ENCODE results near the gene IMMP2L. TPM values are rescaled to one million over a fixed set of nuclear protein-coding genes. Genes with fewer than 3 reads are reported as not detected.

Gene IMMP2L
- total RNA-seq, 1 experiment from 2014 or later, result 8.6 TPM

- ATAC-seq, result no peak
- CTCF ChIA-PET, result no interaction called here
- H3K27me3 ChIP-seq (ENCODE audit: low read length), result no peaks in the 10 kb centered on the region
Measured at GRCh38 chr7:111476586-111477293, 85.6 kb downstream of the IMMP2L start.

GRCh38 chr7:111475959-111476358, 86.3 kb downstream of the IMMP2L start:
- POLR2A ChIA-PET (ENCODE audit: unreplicated experiment), result no interaction called here
- Histone ChIP-seq H2AFZ (ENCODE audit: low read length) (no peak overlapping the region), H3K4me1 (ENCODE audit: insufficient read depth, low read length) (no peaks in the 10 kb centered on the region), H3K36me3 (ENCODE audit: low read depth, low read length) (no peaks in the 10 kb centered on the region), H3K4me2 (ENCODE audit: low read length) (no peak overlapping the region), H3K9me3 (ENCODE audit: low read length) (no peaks in the 10 kb centered on the region), H3F3A (ENCODE audit: low read length, unreplicated experiment) (no peaks in the 10 kb centered on the region), H3K9me2 (replicated peaks; ENCODE audit: low read length) (no peaks in the 10 kb centered on the region), H3K27ac (ENCODE audit: low read length) (no peak overlapping the region), H3K27me3 (ENCODE audit: low read length) (no peaks in the 10 kb centered on the region), H3K4me3 (ENCODE audit: low read length) (no peak overlapping the region), H3K79me2 (ENCODE audit: low read length) (no peaks in the 10 kb centered on the region), H3K9ac (ENCODE audit: low read length) (no peak overlapping the region), H4K20me1 (ENCODE audit: low read length) (no peaks in the 10 kb centered on the region)
- no peak for TF ChIP-seq EZH2 (IDR thresholded peaks at IDR 0.05; ENCODE audit: low read length, unreplicated experiment)
- no peak for TF ChIP-seq EZH2phosphoT487 (IDR thresholded peaks at IDR 0.05; ENCODE audit: borderline replicate concordance, low read length)
- TF ChIP-seq CTCF (conservative IDR thresholded peaks at IDR 0.05; ENCODE audit: low read depth, low read length), result no peak
- intact Hi-C loops (cut with micrococcal nuclease), result no loop called here
- DNase-seq (no peak), ATAC-seq (no peak)
- no TSS peak for BruUV-seq (replicated peaks)
- CTCF ChIA-PET, result no interaction called here

More at GRCh38 chr7:111476586-111477293, 85.6 kb downstream of the IMMP2L start:
- TF ChIP-seq EZH2 (IDR thresholded peaks at IDR 0.05; ENCODE audit: low read length, unreplicated experiment) (no peak), EZH2phosphoT487 (IDR thresholded peaks at IDR 0.05; ENCODE audit: borderline replicate concordance, low read length) (no peak), CTCF (conservative IDR thresholded peaks at IDR 0.05; ENCODE audit: low read depth, low read length) (no peak)
- Histone ChIP-seq H3K4me3 (ENCODE audit: low read length) (no peak overlapping the region), H3K79me2 (ENCODE audit: low read length) (no peaks in the 10 kb centered on the region), H3K9me2 (replicated peaks; ENCODE audit: low read length) (no peaks in the 10 kb centered on the region), H3F3A (ENCODE audit: low read length, unreplicated experiment) (no peaks in the 10 kb centered on the region), H3K27ac (ENCODE audit: low read length) (no peak overlapping the region), H3K9me3 (ENCODE audit: low read length) (no peaks in the 10 kb centered on the region), H2AFZ (ENCODE audit: low read length) (no peak overlapping the region), H3K9ac (ENCODE audit: low read length) (no peak overlapping the region), H3K4me2 (ENCODE audit: low read length) (no peak overlapping the region), H4K20me1 (ENCODE audit: low read length) (no peaks in the 10 kb centered on the region), H3K4me1 (ENCODE audit: insufficient read depth, low read length) (no peaks in the 10 kb centered on the region), H3K36me3 (ENCODE audit: low read depth, low read length) (no peaks in the 10 kb centered on the region)
- POLR2A ChIA-PET (ENCODE audit: unreplicated experiment), result no interaction called here
- intact Hi-C loops (cut with micrococcal nuclease), result no loop called here
- BruUV-seq (replicated peaks), result no TSS peak
- no peak for DNase-seq

GRCh38 chr7:111475419-111475748, 86.9 kb downstream of the IMMP2L start:
- Histone ChIP-seq H3K27ac (ENCODE audit: low read length) (no peak overlapping the region), H3K36me3 (ENCODE audit: low read depth, low read length) (no peaks in the 10 kb centered on the region), H3F3A (ENCODE audit: low read length, unreplicated experiment) (no peaks in the 10 kb centered on the region), H4K20me1 (ENCODE audit: low read length) (no peaks in the 10 kb centered on the region), H3K79me2 (ENCODE audit: low read length) (no peaks in the 10 kb centered on the region), H3K4me2 (ENCODE audit: low read length) (no peak overlapping the region), H3K9ac (ENCODE audit: low read length) (no peak overlapping the region), H3K27me3 (ENCODE audit: low read length) (no peaks in the 10 kb centered on the region), H3K4me1 (ENCODE audit: insufficient read depth, low read length) (no peaks in the 10 kb centered on the region), H3K9me3 (ENCODE audit: low read length) (no peaks in the 10 kb centered on the region), H3K4me3 (ENCODE audit: low read length) (no peak overlapping the region), H3K9me2 (replicated peaks; ENCODE audit: low read length) (no peaks in the 10 kb centered on the region), H2AFZ (ENCODE audit: low read length) (no peak overlapping the region)
- DNase-seq, result no peak
- no TSS peak for BruUV-seq (replicated peaks)
- POLR2A ChIA-PET (ENCODE audit: unreplicated experiment), result no interaction called here
- TF ChIP-seq EZH2phosphoT487 (IDR thresholded peaks at IDR 0.05; ENCODE audit: borderline replicate concordance, low read length) (no peak), EZH2 (IDR thresholded peaks at IDR 0.05; ENCODE audit: low read length, unreplicated experiment) (no peak), CTCF (conservative IDR thresholded peaks at IDR 0.05; ENCODE audit: low read depth, low read length) (no peak)
- no peak for ATAC-seq
- CTCF ChIA-PET, result no interaction called here
- intact Hi-C loops (cut with micrococcal nuclease), result no loop called here
